Stimulated activated CD4-positive, alpha-beta T cell treated with anti-CD3 and anti-CD28 coated beads, Interleukin-2, amount 100 ng/mL, for 4 hours (primary cell): ENCODE data around the gene TMPRSS11F.
"Not testable (repeated sequence)": the region's sequence is repeated elsewhere in the genome, so short reads cannot be mapped to it uniquely, and the experiment has no call there.

Source experiments
- DNase-seq: peaks from one replicate; pipeline ENCODE4 v3.0.0-alpha.2; 2020; ENCODE audit warnings: low read depth

The TMPRSS11F gene

DNA sequence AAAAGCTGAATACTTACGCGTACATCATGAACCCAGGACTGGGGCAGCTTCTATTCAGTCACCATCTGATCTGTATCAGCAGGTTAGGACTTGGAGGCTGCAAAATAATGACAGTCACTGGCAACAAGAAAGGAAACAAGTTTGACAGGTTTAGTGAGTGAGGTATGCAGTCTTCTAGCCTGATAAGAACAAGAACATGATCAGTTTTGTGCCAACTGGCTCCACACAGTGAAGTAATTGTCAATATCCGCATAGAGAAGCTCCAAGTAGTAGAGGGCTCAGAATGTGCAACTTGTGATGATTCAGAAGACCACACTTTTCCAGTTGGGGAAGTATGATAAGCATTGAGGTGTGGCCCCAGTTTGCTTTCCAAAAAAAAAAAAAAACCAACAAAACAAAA lies at the start of gene TMPRSS11F:
Gene TMPRSS11F (minus strand): TSS at position 77 of the 400 bp plus-strand sequence. CDS start 49 bp downstream, at position 28.
- DNase-seq: no peak

DNA sequence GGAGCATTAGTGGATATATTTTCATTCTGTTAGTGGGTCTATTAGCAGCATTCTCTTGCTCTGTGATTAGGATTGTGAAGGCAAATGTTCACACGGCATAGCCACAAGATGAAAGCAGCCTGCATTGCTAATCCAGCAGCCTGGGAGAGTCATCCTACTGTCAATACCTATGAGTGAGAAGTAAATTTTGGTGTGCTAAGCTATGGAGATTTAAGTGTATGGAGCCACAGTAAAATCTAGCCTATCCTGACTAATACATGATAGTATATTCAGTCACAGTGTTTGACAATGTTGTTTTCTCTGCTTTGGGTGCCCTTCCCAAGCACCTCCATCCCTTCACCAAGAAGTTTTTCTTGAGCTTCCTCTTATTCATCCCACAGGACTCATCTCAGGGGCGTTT lies 47.2 kb upstream of the TMPRSS11F start:
- DNase-seq: no peak

DNA sequence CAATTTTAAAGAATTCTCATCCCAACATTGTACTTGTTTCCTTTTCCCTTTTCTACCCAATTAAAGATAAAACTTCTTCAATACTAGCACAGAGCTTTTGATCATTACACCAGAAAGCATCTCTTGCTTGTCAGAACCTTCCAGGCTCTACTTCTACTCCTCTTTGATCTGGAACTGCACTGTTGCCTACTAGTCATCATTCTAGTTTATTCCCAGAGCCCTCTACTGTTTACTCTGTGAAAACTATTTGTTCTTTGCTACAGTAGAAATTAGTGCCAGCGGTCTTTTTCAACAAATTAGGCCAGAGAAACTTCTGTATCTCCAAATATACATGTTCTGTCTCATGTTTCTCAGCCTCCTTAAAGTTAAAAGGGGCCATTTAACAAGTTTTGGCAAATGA lies 46.8 kb upstream of the TMPRSS11F start:
- DNase-seq: no peak

DNA sequence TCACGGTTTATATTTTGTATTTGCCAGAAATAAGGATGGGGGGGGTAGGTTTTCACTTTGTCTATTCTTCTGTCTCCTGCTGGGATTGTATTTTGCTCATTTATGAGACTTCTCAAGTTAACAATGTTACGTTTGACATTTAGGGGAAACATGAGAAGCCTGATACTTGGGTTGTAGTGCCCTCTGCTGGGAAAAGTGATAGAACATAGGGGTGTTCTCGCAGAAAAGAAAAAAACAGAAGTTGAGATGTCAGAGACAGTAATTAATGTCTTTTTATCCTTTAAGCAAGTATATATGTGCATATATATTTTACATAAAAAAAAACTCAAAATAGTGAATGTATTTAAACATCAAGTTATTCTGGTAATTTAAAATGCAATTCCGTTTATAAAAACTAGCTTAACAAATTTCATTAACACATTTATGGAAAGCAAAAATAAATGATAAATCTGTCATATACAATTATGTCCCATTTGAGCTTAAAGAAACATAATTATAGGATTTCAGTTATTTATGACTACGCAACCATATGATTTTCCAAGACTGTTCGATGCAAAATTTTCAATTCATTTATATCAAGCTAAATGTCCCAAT lies 46.0 kb upstream of the TMPRSS11F start:
- no peak for DNase-seq

DNA sequence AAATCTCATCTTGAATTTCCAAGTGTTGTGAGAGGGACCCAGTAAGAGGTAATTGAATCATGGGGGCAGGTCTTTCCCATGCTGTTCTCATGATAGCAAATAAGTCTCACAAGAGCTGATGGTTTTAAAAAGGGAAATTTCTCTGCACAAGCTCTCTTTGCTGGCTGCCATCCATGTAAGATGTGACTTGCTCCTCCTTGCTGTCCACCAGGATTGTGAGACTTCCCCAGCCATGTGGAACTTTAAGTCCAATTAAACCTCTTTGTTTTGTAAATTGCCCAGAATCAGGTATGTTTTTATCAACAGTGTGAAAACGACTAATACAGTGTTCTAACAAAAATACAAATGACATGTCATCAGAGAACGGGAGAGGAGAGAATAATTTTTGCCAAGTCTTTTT lies 44.7 kb upstream of the TMPRSS11F start:
- not testable (repeated sequence) for DNase-seq

DNA sequence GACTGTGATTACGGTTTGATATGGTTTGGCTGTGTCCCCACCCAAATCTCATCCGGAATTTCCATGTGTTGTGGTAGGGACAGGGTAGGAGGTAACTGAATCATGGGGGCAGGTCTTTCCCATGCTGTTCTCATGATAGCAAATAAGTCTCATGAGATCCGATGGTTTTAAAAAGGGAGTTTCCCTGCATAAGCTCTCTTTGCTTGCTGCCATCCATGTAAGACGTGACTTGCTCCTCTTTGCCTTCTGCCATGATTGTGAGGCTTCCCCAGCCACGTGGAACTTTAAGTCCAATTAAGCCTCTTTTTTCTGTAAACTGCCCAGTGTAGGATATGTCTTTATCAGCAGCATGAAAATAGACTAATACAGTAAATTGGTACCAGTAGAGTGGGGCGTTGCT lies 42.5 kb upstream of the TMPRSS11F start:
- DNase-seq: not testable (repeated sequence)

DNA sequence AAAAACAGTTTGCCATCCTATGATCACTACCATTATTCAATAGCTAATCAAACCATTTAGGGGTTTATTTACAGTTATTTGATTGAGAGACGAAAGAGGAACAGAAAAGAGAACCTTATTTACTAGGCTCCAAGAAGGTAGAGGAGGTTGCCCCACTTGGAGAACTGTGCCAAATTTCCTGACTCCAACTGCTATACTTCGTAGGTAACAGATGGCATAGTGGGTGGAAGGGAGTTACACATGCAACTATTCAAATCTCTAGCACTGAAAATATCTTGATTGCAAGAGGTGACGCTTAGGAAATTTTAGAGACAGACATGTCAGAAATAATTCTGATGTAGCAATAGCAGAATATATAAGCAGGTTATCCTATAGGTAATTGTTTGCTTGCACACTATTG lies 38.0 kb upstream of the TMPRSS11F start:
- no peak for DNase-seq

DNA sequence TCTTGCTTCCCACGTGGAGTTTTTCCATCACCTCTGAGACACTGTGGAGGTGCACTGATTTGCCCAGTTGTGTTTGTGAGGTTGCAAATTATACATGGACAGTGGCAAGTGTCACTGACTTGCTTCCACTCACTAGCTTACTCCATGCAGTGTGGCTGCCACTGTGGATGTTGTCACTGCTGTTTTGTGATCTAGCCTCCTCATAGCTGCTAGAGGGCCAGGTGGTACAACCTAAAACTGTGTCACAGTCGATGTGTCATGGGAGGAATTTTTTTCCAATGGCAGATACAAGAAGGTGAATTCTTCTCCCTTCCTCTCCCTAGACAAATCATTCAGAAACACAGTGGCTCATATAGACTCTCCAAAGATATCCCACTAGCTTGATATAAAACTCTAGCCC lies 37.5 kb upstream of the TMPRSS11F start:
- DNase-seq: no peak

DNA sequence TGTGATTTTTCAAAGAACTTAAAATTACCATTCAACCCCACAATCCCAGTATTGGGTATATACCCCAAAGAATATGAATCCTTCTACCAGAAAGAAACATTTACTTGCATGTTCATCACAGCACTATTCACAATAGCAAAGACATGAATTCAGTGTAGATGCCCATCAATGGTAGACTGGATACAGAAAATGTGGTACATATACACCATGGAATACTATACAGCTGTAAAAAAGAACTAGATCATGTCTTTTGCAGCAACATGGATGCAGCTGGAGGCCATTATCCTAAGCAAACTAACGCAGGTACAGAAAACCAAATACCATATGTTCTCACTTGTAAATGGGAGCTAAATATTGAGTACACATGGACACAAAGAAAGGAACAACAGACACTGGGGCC lies 34.1 kb upstream of the TMPRSS11F start:
- no peak for DNase-seq

DNA sequence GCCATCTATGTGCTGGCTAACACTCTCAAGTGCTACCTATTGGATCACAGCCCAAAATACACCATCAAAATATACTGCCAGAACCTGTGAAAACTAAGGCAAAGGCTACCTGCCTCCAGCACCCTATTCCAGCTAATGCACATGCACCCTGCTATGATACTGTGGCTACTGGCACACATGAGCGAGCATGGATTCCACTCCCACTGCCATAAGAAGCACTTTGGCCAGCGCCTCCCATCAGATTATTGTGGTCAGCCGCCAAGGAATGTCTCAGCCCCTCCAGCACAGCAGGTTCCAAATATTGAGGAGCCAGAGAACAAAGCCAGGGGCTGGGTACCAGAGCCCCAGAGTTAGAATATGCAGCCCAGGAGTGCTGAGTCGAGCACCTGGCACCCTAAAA lies 32.5 kb upstream of the TMPRSS11F start:
- DNase-seq: no peak

DNA sequence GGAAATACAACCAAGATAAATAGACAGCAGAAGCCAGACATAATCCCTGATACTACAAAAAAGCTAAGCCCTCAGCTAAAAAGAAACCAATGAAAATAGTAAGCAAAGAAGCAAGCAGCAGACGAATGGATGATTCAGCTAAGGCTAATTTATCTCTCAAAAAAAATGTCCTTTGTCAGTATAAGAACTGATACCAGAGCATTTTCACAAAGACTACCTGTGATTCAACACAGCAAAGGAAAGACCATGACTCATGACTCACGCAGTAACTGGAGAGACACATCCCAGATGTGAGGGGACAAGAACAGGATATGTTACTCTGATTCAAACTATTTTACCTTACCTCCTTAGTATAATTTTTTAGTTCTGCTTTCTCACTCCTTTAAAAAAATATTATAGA lies 22.7 kb upstream of the TMPRSS11F start:
- no peak for DNase-seq

DNA sequence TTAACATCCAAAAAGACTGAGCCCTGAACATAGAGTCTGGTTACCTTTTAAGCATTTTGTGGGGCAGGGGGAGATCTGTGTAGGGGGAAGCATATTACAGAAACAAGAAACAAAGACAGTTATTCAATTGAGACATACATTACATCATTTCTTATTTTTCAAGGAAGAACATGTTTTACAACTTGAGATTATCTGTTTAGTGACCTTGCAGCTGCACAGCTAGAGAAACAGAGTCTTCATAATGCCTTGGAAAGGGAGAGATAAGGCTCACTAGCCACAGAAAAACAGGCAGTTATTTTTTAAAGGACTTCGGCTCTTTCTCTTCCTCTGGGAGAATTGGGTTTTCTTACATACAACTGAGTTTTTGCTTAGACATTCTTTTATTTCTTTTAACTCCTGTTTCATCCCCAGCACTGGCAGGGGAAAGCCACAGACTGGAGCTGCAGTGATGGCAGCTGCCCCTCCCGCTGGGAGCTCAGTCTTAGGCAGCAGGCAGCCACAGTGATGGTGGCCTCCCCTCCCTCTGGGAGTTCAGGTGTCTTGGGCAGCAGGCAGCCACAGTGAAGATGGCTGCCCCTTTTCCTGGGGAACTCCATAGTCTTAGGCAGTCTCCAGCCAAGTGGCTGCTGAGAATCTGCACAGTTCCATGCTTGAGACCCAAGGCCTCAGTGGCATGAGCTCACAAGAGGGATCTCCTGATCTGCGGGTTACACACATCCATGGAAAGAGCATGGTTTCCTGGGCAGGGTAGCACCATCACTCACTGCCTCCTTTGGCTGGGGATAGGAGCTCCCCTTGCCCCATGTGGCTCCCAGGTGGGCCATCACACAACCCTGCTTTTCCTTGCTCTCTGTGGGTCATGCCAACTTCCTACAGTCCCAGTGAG lies 19.4 kb upstream of the TMPRSS11F start:
- no peak for DNase-seq

DNA sequence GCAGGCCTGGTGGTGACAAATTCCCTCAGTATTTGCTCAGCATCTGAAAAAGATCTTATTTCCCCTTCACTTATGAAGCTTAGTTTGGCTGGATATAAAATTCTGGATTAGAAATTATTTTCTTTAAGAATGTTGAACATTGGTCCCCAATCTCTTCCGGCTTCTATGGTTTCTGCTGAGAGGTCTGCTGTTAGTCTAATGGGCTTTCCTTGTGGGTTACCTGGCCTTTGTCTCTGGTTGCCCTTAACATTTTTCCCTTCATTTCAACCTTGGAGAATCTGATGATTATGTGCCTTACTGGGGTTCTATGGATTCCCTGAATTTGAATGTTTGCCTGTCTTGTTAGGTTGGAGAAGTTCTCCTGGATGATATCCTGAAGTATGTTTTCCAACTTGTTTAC lies 17.4 kb upstream of the TMPRSS11F start:
- DNase-seq: no peak

DNA sequence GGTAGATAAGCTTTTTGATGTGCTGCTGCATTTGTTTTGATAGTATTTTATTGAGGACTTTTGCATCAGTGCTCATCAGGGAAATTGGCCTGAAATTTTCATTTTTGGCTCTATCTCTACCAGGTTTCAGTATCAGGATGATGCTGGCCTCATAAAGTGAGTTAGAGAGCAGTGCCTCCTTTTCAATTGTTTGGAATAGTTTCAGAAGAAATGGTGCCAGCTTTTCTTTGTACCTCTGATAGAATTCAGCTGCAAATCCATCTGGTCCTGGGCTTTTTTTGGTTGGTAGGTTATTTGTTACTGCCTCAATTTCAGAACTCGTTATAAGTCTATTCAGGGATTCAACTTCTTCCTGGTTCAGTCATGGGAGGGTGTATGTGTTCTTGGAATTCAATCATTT lies 15.6 kb upstream of the TMPRSS11F start:
- no peak for DNase-seq

DNA sequence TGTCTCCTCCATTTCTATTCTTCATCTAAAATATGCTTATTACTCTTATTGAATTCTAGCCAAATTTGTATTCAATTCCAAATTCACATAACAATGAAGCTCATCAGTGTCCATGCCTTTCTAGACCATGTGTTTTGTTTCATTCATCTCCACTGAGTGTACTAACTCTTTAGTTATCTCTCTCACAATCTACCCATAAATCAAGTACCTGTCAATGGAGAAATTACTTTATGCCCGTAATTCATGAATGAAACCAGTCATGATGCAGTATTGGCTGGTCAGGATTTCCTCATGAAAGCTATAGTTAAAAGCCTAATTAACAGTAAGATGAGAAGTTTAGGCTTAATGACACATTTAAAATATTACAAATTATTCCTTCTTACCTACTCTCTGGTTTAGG lies 12.2 kb upstream of the TMPRSS11F start:
- no peak for DNase-seq

DNA sequence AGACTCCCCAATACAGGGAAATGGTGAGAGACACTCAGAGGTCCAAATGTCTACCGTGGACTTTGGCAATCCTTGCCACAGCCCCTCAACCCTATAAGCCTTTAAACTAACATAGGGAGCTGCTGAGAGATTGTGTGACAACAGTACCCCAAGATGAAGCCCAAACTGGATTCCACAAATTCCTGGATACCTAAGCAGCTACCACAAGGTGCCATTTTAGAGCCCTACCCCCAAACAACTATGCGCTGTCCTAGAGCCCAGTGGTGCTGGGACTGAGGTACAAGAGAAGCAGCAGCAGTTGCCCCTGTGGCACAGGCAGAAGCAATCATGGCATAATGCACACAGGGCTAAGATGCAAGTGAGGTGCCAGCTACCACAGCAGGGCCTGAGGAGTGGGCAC lies 2.7 kb upstream of the TMPRSS11F start:
- DNase-seq: no peak

DNA sequence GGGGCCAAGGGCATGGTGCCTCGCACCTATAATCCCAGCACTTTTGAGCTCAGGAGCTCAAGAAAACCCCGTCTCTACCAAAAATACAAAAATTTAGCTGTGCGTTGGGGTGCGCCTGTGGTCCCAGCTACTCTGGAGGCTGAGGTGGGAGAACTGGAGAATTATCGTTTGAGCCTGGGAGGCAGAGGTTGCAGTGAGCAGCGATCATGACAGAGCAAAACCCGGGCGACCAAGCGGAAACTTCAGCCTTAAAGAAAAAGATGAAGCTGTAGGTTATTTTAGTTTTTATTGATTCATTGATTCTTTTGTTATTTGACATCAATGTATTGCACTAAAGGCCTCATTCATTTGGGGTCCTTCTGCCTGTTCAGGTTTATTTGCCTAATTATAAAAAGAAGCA lies 5.4 kb downstream of the TMPRSS11F start:
- no peak for DNase-seq

DNA sequence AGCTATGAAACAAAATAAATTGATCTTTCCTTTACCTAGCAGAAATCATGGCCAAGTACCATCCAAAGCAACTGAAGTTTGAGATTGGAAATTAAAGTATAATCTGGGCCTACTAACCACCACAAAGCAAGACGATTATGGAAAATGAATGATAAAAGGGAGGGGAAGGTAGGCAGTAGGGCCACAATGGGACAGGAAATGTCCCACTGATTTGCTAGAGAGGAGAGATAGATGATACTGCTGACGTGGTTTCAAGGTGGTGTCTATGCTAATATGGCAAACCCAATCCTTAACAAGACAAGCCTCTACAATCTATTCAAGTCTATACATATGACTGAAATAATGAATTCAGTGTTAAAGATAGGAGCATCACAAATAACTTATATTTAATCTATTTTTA lies 6.1 kb downstream of the TMPRSS11F start:
- no peak for DNase-seq

DNA sequence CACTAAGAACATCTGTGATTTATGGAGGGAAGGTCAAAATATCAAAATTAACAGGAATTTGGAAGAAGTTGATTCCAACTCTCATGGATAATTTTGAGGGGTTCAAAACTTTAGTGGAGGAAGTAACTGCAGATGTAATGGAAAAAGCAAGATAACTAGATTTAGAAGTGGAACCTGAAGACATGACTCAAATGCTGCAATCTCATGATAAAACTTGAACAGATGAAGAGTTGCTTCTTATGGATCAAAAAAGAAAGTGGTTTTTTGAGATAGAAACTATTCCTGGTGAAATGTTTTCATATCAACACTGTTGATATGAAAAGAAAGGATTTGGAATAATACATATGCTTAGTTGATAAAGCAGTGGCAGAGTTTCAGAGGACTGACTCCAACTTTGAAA lies 9.7 kb downstream of the TMPRSS11F start:
- DNase-seq: no peak

DNA sequence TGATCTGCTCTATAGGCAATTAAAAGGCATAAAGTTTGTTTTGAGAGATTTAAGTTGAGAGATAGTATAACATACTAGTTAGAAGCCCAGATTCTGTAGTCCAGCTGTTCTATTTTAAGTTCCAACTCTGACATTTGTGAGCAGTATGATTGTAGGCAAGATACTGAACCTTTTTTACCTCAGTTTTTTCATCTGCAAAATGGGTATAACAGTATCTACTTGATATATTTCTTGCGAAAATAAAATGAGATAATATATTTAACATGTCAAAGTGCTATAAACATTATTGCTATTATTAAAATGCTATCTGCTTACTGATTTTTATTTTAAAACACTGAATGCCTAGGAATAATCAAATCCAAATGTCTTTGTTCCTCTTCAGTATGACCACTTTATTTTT lies 19.2 kb downstream of the TMPRSS11F start:
- DNase-seq: no peak

DNA sequence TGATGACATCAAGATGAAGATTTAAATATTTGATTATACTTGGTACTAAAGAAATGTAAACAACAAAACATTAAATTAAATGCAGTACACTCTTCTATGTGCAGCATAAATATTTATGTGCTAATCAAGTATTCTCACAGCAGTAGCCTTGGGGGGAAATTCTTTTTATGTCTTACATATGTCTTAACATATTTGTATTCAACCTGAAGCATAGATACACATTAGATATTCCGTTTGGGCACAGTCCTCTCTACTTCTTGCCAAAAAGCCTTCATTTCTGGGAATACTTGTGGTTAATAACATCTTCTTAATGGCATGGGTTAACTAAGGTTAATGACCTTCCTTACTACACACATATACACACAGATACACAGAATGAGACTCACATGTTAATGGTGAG lies 19.8 kb downstream of the TMPRSS11F start:
- no peak for DNase-seq

DNA sequence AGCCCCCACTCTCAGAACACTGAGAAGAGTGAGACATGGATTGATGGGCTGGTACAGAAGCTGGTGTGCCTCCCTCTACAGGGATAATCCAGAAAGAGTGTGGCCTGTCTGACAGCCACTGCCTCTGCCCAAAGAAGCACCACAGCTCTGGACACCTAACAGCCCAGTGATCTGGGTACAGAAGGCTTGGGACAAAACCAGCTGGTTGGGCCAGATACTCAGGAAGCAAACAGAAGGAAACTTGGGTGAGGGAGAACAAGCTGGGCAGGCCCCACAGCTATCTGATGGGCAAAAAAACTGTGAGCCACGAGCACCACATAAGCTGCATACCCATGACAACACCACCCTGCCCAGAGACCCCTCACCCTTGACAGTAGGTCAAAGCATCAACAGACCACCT lies 46.9 kb downstream of the TMPRSS11F start:
- DNase-seq: no peak

DNA sequence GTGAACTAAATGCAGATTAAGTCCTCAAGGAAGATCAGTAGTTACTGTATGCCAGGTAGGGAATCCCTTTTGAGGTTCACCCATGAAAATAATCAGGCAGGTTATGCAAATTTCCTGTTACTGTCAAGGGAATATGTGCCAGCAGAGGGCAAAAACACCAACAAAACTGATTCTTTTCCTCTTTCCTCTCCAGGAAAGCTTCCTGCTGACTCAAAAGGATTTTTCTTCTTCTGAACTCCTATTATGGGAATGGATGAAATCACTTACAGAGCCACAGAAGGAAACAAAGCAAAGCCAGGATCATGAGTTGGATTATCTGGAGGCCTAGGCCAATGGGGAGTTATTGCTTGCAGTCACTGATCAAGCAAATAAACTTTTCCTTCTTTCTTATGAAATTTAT lies 49.7 kb downstream of the TMPRSS11F start:
- no peak for DNase-seq

DNA sequence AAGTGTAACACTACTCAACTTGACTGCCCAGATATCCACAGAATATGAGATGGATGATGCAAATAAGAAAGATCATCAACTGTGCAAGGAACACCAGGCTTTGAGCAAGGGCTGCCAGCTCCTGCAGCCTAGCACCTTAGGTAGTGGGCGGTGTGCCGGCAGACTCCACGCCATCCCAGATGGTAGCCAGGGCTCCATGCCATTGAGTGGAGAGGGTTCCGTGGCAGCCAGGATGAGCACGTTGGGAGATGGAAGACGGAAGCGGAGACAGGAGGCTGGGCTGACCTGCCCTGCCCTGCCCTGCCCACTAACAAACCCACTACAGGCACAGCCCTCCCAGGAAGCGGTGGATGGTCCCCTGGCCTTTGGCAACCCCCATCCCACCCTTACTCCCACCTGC lies 51.9 kb downstream of the TMPRSS11F start:
- DNase-seq: no peak
